Progenitor cell of endocrine pancreas (in vitro differentiated cells): ENCODE data around the gene COQ9. TPM values are rescaled to one million over a fixed set of nuclear protein-coding genes. Genes with fewer than 3 reads are reported as not detected.
"Not testable (repeated sequence)": the region's sequence is repeated elsewhere in the genome, so short reads cannot be mapped to it uniquely, and the experiment has no call there.

ENCODE experiments used
- DNase-seq: peaks from one replicate; pipeline ENCODE4 v3.0.0; 2021; ENCODE audit warnings: low spot score; ENCODE audit not compliant: unreplicated experiment
- H3K27ac Mint-ChIP-seq: 2 replicates; pipeline ENCODE4 v1.8.0; 2021; ENCODE audit warnings: mild to moderate bottlenecking, moderate library complexity, mixed read lengths
- H3K27me3 Mint-ChIP-seq: 2 replicates; pipeline ENCODE4 v1.8.0; 2021; ENCODE audit warnings: mixed read lengths
- H3K36me3 Mint-ChIP-seq: 2 replicates; pipeline ENCODE4 v1.8.0; 2022; ENCODE audit warnings: mixed read lengths; ENCODE audit not compliant: insufficient read depth
- H3K4me1 Mint-ChIP-seq: 2 replicates; pipeline ENCODE4 v1.8.0; 2021; ENCODE audit warnings: low read depth, mixed read lengths
- H3K4me3 Mint-ChIP-seq: 2 replicates; pipeline ENCODE4 v1.8.0; 2021; ENCODE audit warnings: low read depth, mild to moderate bottlenecking, moderate library complexity, mixed read lengths
- H3K9me3 Mint-ChIP-seq: 2 replicates; pipeline ENCODE4 v1.8.0; 2021; ENCODE audit warnings: low read depth, mixed read lengths
- CTCF ChIP-seq: fragments of 200-600 bp; sonication (generic); IDR thresholded peaks from one replicate; pipeline ENCODE4 v1.5.0; 2021; ENCODE audit warnings: antibody characterized with exemption, mild to moderate bottlenecking; ENCODE audit not compliant: unreplicated experiment
- total RNA-seq: library from RNA; stranded (reverse); gene quantifications from 2 replicates; pipeline ENCODE4 v1.2.1, GENCODE V29; 2021

The COQ9 gene
- total RNA-seq, 1 donor from 2014 or later = 70.2 TPM

- H3K36me3 Mint-ChIP-seq = peaks cover 38% of the 10 kb centered on the region
- no peak overlapping the region for H3K4me3 Mint-ChIP-seq
- no peaks in the 10 kb centered on the region for H3K4me1 Mint-ChIP-seq
- H3K9me3 Mint-ChIP-seq = peaks cover 7% of the 10 kb centered on the region
- no peaks in the 10 kb centered on the region for H3K27me3 Mint-ChIP-seq
- no peak for DNase-seq
- no peak overlapping the region for H3K27ac Mint-ChIP-seq
- no peak for TF ChIP-seq CTCF
Observed at GRCh38 chr16:57435838-57436237, 11.4 kb upstream of the COQ9 start.

GRCh38 chr16:57439947-57440346 is 7.3 kb upstream of the COQ9 start:
- not testable (repeated sequence) for H3K4me1 Mint-ChIP-seq, DNase-seq, H3K27me3 Mint-ChIP-seq, H3K4me3 Mint-ChIP-seq, H3K27ac Mint-ChIP-seq, H3K9me3 Mint-ChIP-seq
- peaks cover 37% of the 10 kb centered on the region for H3K36me3 Mint-ChIP-seq

DNA sequence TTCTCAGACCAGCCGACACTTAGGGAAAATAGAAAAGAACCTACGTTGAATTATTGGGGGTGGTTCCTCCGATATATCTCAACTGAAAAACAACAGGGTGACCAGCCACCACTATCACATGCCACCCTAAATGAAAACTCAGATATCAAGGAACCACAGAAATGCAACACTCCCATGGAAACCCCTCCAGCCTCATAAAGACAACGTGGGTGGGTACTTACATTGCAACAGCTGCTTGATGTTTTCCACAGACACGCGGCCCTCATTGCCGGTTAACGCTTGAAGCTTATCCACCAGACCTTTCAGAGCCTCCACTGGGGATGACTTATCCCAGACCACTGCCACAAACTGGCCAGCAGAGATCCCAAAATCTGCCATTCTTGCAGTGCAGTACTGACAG is 6.7 kb upstream of the COQ9 start:
- H3K36me3 Mint-ChIP-seq = peaks cover 36% of the 10 kb centered on the region
- H3K4me3 Mint-ChIP-seq, H3K9me3 Mint-ChIP-seq, H3K4me1 Mint-ChIP-seq, DNase-seq, H3K27me3 Mint-ChIP-seq, H3K27ac Mint-ChIP-seq: not testable (repeated sequence)

- H3K27ac Mint-ChIP-seq = no peak overlapping the region
- DNase-seq = no peak
- peaks cover 10% of the 10 kb centered on the region for H3K9me3 Mint-ChIP-seq
- no peaks in the 10 kb centered on the region for H3K27me3 Mint-ChIP-seq
- peaks cover 14% of the 10 kb centered on the region for H3K4me1 Mint-ChIP-seq
- no peak overlapping the region for H3K4me3 Mint-ChIP-seq
- TF ChIP-seq CTCF = no peak
- H3K36me3 Mint-ChIP-seq = peaks cover 21% of the 10 kb centered on the region
Observed at GRCh38 chr16:57444711-57445110, 2.6 kb upstream of the COQ9 start.

DNA sequence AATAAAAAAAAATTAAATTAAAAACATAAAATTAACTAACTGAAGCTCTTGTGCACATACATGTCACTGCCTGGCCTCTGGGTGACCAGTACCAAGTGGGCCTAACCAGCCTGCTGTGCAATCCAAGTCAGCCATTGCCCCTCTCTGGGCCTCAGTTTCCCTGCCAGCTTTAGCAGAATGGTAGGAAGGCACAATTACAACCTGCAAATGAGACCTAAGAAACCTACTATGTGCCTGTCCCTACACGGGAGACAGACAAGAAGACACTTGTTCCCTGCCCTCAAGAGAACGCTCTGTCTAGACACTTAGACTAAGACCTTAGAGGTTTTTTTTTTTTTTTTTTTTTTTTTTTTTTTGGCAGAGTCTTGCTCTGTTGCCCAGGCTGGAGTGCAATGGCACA is 1.8 kb upstream of the COQ9 start:
- no peak for TF ChIP-seq CTCF
- H3K4me1 Mint-ChIP-seq = peaks cover 14% of the 10 kb centered on the region
- peaks cover 13% of the 10 kb centered on the region for H3K36me3 Mint-ChIP-seq
- H3K4me3 Mint-ChIP-seq = no peak overlapping the region
- DNase-seq = no peak
- H3K27me3 Mint-ChIP-seq = no peaks in the 10 kb centered on the region
- no peak overlapping the region for H3K27ac Mint-ChIP-seq
- peaks cover 7% of the 10 kb centered on the region for H3K9me3 Mint-ChIP-seq

DNA sequence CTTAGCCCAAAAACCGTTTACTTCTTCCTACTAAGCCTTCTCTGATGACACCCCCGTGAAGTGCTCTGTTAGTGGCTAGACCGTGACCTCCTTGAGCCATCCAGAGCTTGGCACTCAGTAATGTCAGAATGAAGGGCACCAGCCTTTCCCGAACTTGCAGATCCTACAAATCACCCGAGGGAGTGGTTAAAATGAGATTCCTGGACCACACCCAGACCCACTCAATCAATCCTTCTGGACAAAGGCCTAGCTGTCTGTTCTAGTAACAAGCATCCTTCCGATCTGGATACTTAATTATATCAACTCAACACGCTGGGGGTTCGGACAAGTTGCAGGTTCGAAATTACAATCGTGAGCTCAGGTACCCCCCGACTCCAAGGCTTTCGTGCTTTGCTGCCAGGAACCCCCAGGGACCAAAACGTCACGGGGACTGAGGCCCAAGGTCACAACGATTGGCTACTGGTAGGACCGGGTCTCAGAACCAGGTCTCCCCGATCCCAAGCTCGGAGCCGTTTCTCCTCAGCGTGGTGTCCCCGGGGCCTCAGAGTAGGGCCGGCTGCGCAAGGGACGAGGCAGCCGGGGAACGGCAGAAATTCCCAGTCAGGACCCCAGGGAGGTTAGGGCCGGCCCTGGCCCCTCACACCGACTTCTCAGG is 621 bp upstream of the COQ9 start:
- H3K27ac Mint-ChIP-seq = peak overlapping the region; percentile 96
- H3K9me3 Mint-ChIP-seq = no peaks in the 10 kb centered on the region
- H3K27me3 Mint-ChIP-seq = no peaks in the 10 kb centered on the region
- TF ChIP-seq CTCF = no peak
- peaks cover 8% of the 10 kb centered on the region for H3K36me3 Mint-ChIP-seq
- H3K4me3 Mint-ChIP-seq = peak overlapping the region; percentile 89
- no peak for DNase-seq
- peaks cover 14% of the 10 kb centered on the region for H3K4me1 Mint-ChIP-seq
